ENCODE results near the gene MYPOP.

DNA sequence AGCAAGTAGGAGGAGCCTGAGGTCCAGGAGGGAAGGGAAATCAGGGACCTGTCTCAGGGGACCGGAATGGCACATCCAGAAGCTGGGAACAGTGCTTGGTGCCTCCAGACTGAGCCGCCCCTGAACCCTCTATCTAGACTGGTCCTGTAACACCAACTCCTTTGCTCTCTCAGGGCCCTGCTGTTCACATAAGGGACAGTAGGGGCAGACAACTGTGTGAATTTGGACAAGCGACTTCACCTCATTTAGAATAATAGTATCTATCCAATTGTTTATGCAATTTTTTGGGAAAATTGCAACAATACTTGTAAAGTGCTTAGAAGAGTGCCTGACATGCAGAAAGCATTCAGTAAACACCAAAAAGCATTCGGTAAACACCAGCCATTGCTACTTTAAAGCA, 53.5 kb downstream of the MYPOP start:
- TF ChIP-seq CTCF (IDR thresholded peaks at IDR 0.05) (no peak), EP300 (IDR thresholded peaks at IDR 0.05) (no peak), POLR2A (IDR thresholded peaks at IDR 0.05) (no peak)

All from ovary (tissue), 3 donors.